Loucy (cell line): Measurements from ENCODE around the gene FOXJ3.

Source experiments
- H2AFZ ChIP-seq: fragments of 200-600 bp; sonication (generic); 2 replicates; pipeline ENCODE4 v1.6.0; 2016; ENCODE audit warnings: antibody characterized with exemption, mild to moderate bottlenecking, low read length, moderate library complexity
- H3F3A ChIP-seq: fragments of 200-600 bp; 2 replicates; pipeline ENCODE4 v1.6.0; 2016; ENCODE audit warnings: antibody characterized with exemption, low read depth, mild to moderate bottlenecking
- H3K27me3 ChIP-seq: fragments of 200-600 bp; sonication (generic); 2 replicates; pipeline ENCODE4 v1.6.1; 2014; ENCODE audit warnings: low read length, mild to moderate bottlenecking; ENCODE audit not compliant: insufficient read depth, poor library complexity, severe bottlenecking
- H3K36me3 ChIP-seq: fragments of 200-600 bp; sonication (generic); 2 replicates; pipeline ENCODE4 v1.6.1; 2016; ENCODE audit warnings: low read length; ENCODE audit not compliant: insufficient read depth
- H3K4me1 ChIP-seq: fragments of 200-600 bp; sonication (generic); 2 replicates; pipeline ENCODE4 v1.5.1; 2014; ENCODE audit warnings: low read length, mild to moderate bottlenecking; ENCODE audit not compliant: insufficient read depth, poor library complexity, severe bottlenecking
- H3K4me2 ChIP-seq: fragments of 200-600 bp; sonication (generic); 2 replicates; pipeline ENCODE4 v1.6.0; 2014; ENCODE audit warnings: antibody characterized with exemption, low read length, low read depth, mild to moderate bottlenecking; ENCODE audit not compliant: poor library complexity, severe bottlenecking
- H3K4me3 ChIP-seq: fragments of 200-600 bp; sonication (generic); 2 replicates; pipeline ENCODE4 v1.5.1; 2014; ENCODE audit warnings: low read length, mild to moderate bottlenecking, mixed read lengths; ENCODE audit not compliant: poor library complexity, severe bottlenecking
- H3K79me2 ChIP-seq: fragments of 200-600 bp; sonication (generic); 2 replicates; pipeline ENCODE4 v1.6.1; 2014; ENCODE audit warnings: low read length; ENCODE audit not compliant: insufficient read depth
- H3K9ac ChIP-seq: fragments of 200-600 bp; sonication (generic); 2 replicates; pipeline ENCODE4 v1.6.0; 2014; ENCODE audit warnings: mild to moderate bottlenecking, low read depth, low read length, moderate library complexity; ENCODE audit not compliant: poor library complexity, severe bottlenecking
- H3K9me2 ChIP-seq: fragments of 200-600 bp; sonication (generic); replicated peaks from 2 replicates; pipeline ENCODE4 v1.6.1; 2016; ENCODE audit warnings: low read depth, low read length, mixed read lengths
- H3K9me3 ChIP-seq: fragments of 200-600 bp; sonication (generic); 2 replicates; pipeline ENCODE4 v1.6.1; 2014; ENCODE audit warnings: mild to moderate bottlenecking, antibody characterized with exemption, low read length, low read depth; ENCODE audit not compliant: insufficient read depth
- H4K20me1 ChIP-seq: fragments of 200-600 bp; sonication (generic); 2 replicates; pipeline ENCODE4 v1.6.0; 2014; ENCODE audit warnings: antibody characterized with exemption, low read length, mild to moderate bottlenecking; ENCODE audit not compliant: insufficient read depth, poor library complexity, severe bottlenecking
- EZH2phosphoT487 ChIP-seq: fragments of 200-600 bp; IDR thresholded peaks from 2 replicates; pipeline ENCODE4 v1.6.1; 2018; ENCODE audit warnings: antibody characterized with exemption, mild to moderate bottlenecking, moderate library complexity, borderline replicate concordance
- TF ChIP-seq, protein P1 (sequence below): fragments of 200-600 bp; sonication (generic); conservative IDR thresholded peaks from 2 replicates; pipeline ENCODE4 v1.5.1; 2014; ENCODE audit warnings: mild to moderate bottlenecking, antibody characterized with exemption, low read length

FOXJ3 gene

GRCh38 chr1:42128964-42129363 lies 206.1 kb downstream of the FOXJ3 start:
- H2AFZ ChIP-seq: no peak overlapping the region
- no peaks in the 10 kb centered on the region for H3K36me3 ChIP-seq
- H4K20me1 ChIP-seq: no peaks in the 10 kb centered on the region
- no peak for TF ChIP-seq EZH2phosphoT487
- TF ChIP-seq, protein P1, sequence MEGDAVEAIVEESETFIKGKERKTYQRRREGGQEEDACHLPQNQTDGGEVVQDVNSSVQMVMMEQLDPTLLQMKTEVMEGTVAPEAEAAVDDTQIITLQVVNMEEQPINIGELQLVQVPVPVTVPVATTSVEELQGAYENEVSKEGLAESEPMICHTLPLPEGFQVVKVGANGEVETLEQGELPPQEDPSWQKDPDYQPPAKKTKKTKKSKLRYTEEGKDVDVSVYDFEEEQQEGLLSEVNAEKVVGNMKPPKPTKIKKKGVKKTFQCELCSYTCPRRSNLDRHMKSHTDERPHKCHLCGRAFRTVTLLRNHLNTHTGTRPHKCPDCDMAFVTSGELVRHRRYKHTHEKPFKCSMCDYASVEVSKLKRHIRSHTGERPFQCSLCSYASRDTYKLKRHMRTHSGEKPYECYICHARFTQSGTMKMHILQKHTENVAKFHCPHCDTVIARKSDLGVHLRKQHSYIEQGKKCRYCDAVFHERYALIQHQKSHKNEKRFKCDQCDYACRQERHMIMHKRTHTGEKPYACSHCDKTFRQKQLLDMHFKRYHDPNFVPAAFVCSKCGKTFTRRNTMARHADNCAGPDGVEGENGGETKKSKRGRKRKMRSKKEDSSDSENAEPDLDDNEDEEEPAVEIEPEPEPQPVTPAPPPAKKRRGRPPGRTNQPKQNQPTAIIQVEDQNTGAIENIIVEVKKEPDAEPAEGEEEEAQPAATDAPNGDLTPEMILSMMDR: no peak
- H3F3A ChIP-seq: no peaks in the 10 kb centered on the region
- H3K4me2 ChIP-seq: no peak overlapping the region
- no peaks in the 10 kb centered on the region for H3K79me2 ChIP-seq
- peaks cover 10% of the 10 kb centered on the region for H3K27me3 ChIP-seq
- no peaks in the 10 kb centered on the region for H3K4me1 ChIP-seq
- H3K9me2 ChIP-seq: no peaks in the 10 kb centered on the region
- no peak overlapping the region for H3K9ac ChIP-seq
- H3K4me3 ChIP-seq: no peak overlapping the region
- no peaks in the 10 kb centered on the region for H3K9me3 ChIP-seq

- Histone ChIP-seq H3K79me2 (no peaks in the 10 kb centered on the region), H3K4me1 (no peaks in the 10 kb centered on the region)
These were observed 206.5 kb downstream of the FOXJ3 start for GRCh38 chr1:42128499-42128898.

GRCh38 chr1:42127767-42128166 lies 207.3 kb downstream of the FOXJ3 start:
- Histone ChIP-seq H3K9ac (no peak overlapping the region), H3K4me2 (no peak overlapping the region), H3K36me3 (no peaks in the 10 kb centered on the region), H3K27me3 (peaks cover 10% of the 10 kb centered on the region), H3K4me1 (no peaks in the 10 kb centered on the region), H3K4me3 (no peak overlapping the region), H4K20me1 (no peaks in the 10 kb centered on the region), H3F3A (no peaks in the 10 kb centered on the region), H2AFZ (no peak overlapping the region), H3K9me3 (no peaks in the 10 kb centered on the region), H3K79me2 (no peaks in the 10 kb centered on the region), H3K9me2 (no peaks in the 10 kb centered on the region)
- no peak for TF ChIP-seq EZH2phosphoT487
- TF ChIP-seq, protein P1: no peak

More at GRCh38 chr1:42128499-42128898, 206.5 kb downstream of the FOXJ3 start:
- TF ChIP-seq EZH2phosphoT487: no peak
- TF ChIP-seq, protein P1: no peak
- Histone ChIP-seq H3K9ac (no peak overlapping the region), H3K4me2 (no peak overlapping the region), H3K9me2 (no peaks in the 10 kb centered on the region), H4K20me1 (no peaks in the 10 kb centered on the region), H2AFZ (no peak overlapping the region), H3K36me3 (no peaks in the 10 kb centered on the region), H3K4me3 (no peak overlapping the region), H3K27me3 (peaks cover 10% of the 10 kb centered on the region), H3F3A (no peaks in the 10 kb centered on the region), H3K9me3 (no peaks in the 10 kb centered on the region)
